AG20443 (cell line): Measurements from ENCODE around the gene VPS37B.

ENCODE experiments used
- DNase-seq: peaks from one replicate; pipeline ENCODE4 v3.0.0; 2012; ENCODE audit warnings: low spot score, mixed read lengths

VPS37B gene

GRCh38 chr12:122840580-122841513 is 55.1 kb downstream of the VPS37B start:
- no peak for DNase-seq

DNA sequence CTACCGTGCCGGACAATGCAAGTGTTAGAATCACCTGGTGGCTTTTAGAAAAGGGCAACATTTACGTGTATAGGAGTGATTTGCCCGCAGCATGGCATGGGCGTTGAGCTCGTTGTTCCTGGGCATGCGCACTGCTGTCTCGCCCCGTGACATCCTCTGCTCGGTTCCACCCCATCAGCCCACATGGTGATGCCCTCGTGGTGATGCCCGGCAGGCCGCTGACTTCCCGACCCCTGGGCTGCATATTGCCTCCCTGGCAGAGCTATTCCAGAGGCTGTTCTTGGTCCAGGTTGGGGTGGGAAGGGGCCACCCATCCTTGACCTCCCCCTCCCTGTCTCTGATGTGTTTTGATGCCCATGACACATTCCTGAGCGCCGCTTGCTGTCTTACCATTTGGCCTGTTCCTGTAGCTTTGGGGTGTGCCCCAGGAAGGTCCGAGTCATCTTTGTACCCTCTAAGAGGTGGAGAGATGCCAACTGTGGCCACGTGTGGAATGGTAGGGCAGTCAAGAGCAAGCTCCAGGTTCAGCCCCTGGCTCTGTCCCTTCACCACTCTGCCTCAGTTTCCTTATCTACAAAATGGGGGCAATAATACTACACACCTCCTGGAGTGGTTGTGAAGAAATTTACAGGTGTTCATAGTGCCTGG is 55.9 kb downstream of the VPS37B start:
- DNase-seq, result no peak

DNA sequence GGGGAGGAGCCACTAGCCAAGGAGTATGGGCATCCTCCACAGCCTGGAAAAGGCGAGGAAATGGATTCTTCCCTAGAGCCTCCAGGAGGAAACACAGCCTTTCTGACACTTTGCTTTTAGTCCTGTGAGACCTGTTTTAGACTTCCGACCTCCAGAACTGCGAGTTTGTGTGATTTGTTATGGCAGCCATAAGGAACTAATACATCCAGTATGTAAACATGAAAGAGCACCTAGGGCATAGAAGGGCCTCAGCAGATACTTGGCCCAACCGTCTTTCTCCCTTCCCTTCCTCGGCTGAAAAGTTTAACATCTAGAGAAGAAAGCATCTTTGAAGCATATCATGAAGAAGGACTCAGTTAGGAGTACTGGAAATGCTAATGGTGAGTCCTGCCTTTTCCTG is 57.1 kb downstream of the VPS37B start:
- DNase-seq, result no peak

DNA sequence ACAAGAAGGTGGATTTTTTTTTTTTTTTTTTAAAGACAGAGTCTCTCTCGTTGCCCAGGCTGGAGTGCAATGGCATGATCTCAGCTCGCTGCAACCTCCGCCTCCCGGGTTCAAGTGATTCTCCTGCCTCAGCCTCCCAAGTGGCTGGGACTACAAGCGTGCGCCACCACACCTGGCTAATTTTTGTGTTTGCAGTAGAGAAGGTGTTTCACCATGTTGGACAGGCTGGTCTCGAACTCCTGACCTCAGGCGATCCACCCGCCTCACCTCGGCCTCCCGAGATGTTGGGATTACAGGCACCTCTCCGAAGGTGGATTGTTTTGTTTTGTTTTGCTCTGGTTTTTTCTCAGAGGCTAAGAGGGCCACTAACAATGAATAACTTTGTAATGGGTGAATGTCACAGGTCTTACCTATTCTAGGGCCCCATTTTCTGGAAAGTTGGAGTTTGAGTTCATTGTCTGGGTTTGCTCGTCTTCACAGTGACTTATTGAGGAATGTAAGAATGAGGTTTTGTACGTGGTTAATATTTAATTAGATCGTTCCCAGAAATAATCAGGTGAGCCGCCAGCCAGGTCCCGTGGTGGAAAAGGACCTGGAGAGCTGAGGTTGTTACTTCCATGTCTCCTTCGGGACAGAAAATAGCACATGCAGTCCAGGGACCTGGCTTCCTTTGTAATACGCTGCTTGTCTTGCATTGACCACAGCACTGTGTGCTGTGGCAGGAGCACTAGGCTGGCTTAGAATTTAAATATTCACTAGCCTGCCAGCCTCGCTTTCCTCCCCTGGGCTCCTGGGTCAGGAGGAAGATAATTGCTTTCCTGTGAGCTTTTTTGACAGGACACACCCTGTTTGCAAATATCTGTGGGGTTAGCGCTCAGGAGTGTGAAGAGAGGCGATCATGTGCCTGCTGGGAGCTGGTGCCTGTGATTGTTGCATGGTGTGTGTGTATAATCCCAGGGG is 58.3 kb downstream of the VPS37B start:
- no peak for DNase-seq

DNA sequence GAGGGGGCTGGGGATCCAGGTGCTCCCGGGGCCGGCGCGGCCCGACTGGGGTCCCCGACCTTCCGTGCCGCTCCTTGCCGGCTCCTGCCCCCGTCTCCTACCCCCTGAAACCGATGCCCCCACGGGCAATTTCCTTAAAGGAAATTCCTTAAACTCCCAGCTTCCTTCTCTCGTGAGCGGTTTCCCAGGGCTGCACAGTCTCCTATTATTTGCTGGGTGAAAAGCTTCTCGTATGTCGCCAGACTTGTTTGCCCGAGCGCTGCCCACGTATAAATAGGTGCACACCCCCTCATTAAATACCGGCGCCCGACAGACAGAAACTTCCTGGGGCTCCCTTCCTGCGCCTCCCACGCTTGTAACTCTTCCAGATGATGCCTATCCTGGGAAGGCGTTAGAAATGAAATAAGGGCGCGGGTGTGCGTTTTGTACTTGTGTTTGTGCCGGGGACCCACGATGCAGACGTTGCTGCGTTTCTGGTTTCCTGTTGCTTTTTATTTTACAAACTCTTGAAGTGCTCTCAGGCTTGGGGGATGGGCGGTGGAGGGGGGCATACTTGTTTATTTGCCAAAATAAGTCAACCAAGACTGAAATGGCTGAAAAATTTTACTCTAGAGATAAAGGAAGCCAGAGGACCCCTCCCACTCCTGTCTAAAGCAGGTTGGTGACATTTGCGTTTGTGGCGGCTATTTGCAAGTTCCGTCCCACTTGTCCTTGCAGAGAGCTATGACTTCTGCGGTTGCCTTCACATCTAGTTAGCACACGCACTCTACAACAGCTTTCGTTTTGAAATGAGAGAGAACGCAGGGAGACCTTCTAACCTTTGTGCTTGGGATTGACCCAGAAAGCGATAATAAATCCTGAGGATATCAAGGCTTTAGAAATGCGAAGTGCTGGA is 59.6 kb downstream of the VPS37B start:
- peak; percentile 47 for DNase-seq

- DNase-seq, result peak; percentile 63
These were observed 60.2 kb downstream of the VPS37B start for GRCh38 chr12:122835750-122836026.

GRCh38 chr12:122834921-122835749 is 60.8 kb downstream of the VPS37B start, which contains the start of gene HIP1R:
TSS of gene HIP1R (plus strand) at chr12:122835457. CDS start at chr12:122835551, 94 bp downstream.
- peak; percentile 83 for DNase-seq

GRCh38 chr12:122834104-122834920 is 61.6 kb downstream of the VPS37B start:
- DNase-seq, result peak; percentile 59

- peak; percentile 84 for DNase-seq
These were observed 65.3 kb downstream of the VPS37B start for GRCh38 chr12:122830517-122831214.

- DNase-seq, result no peak
These were observed 68.7 kb downstream of the VPS37B start for GRCh38 chr12:122827258-122827657.

GRCh38 chr12:122825773-122826724 is 69.9 kb downstream of the VPS37B start:
- DNase-seq, result no peak

- no peak for DNase-seq
These were observed 72.5 kb downstream of the VPS37B start for GRCh38 chr12:122823429-122823828.

- no peak for DNase-seq
These were observed 75.1 kb downstream of the VPS37B start for GRCh38 chr12:122820838-122821271.

DNA sequence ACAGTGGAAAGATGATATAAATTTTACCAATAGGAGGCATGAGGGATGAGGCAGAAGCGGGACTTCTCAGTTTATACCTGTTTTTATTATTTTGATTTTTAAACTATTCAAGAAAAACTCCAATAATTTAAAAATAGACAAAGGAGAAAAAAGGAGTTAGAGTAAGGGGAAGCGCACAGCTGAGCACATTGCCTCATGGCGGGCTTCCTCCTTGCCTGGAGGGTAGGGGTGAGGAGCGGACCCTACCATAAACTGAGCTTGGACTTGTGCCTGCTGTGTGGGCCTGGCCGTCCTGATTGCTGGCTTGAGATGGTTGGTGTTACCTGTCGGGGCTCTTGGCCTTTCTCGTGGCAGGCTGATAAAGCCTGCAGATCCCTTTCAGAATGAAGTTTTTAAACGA is 75.8 kb downstream of the VPS37B start:
- no peak for DNase-seq

DNA sequence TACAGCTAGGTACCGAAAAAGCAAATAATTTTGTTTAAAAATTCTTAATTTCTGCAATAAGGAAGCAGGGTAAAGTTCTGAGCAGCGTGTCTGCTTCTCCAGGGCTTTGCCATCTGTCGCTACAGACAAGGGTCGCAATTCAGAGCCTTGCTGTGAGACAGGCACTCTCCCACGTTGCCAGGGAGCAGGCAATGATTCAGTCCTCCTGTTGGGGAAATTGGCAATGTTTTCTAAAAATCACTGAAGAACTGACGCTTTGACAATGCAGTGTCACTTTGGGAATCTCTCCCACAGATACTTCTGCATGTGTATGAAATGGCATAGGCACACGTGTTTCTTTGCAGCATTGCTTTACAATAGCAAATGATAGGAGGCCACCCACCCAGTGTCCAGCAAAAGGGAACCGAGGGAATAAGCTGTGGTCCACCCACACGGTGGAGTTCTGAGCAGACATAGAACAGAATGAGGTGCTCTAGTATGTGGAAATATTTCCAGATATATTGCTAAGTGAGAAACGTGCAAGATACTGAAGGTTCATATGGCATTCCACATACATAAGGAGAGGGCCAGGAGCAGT is 76.6 kb downstream of the VPS37B start:
- no peak for DNase-seq
